HEK293T (cell line): Measurements from ENCODE around the gene ELOVL6.

ENCODE experiments used
- CTCF ChIA-PET: fragments of 350-600 bp; formaldehyde crosslinking; extraction: SDS; loops from one replicate; lab custom pipeline; 2021; ENCODE audit warnings: antibody characterized with exemption, inconsistent platforms; lab: Yijun Ruan, JAX
- POLR2A ChIA-PET: fragments of 350-600 bp; formaldehyde crosslinking; extraction: SDS; loops from one replicate; lab custom pipeline; 2020; ENCODE audit warnings: antibody characterized with exemption, inconsistent platforms; lab: Yijun Ruan, JAX
- DNase-seq: peaks from one replicate; pipeline ENCODE4 v3.0.0; 2012; ENCODE audit warnings: mixed read lengths; ENCODE audit errors: extremely low spot score
- ARNT ChIP-seq: fragments of 450-650 bp; IDR thresholded peaks from 2 replicates; pipeline ENCODE4 v1.6.1; 2017; ENCODE audit warnings: mild to moderate bottlenecking
- BHLHE40 ChIP-seq: fragments of 450-650 bp; IDR thresholded peaks from 2 replicates; pipeline ENCODE4 v1.6.1; 2016; ENCODE audit warnings: mild to moderate bottlenecking, moderate library complexity, borderline replicate concordance
- CTBP1 ChIP-seq: fragments of 450-650 bp; IDR thresholded peaks from 2 replicates; pipeline ENCODE4 v1.6.1; 2016; ENCODE audit warnings: borderline replicate concordance
- ELF4 ChIP-seq: fragments of 450-650 bp; IDR thresholded peaks from 2 replicates; pipeline ENCODE4 v1.6.1; 2017; ENCODE audit warnings: antibody characterized with exemption
- FOXA1 ChIP-seq: fragments of 450-650 bp; IDR thresholded peaks from 2 replicates; pipeline ENCODE4 v1.6.1; 2016; ENCODE audit warnings: mild to moderate bottlenecking
- FOXK2 ChIP-seq: fragments of 450-650 bp; IDR thresholded peaks from 2 replicates; pipeline ENCODE4 v1.6.1; 2016; ENCODE audit warnings: mild to moderate bottlenecking
- FOXM1 ChIP-seq: fragments of 450-650 bp; IDR thresholded peaks from 2 replicates; pipeline ENCODE4 v1.6.1; 2017; ENCODE audit warnings: mild to moderate bottlenecking, borderline replicate concordance
- HDGF ChIP-seq: fragments of 450-650 bp; IDR thresholded peaks from 2 replicates; pipeline ENCODE4 v1.6.1; 2017; ENCODE audit warnings: antibody characterized with exemption, borderline replicate concordance
- L3MBTL2 ChIP-seq: fragments of 450-650 bp; conservative IDR thresholded peaks from 2 replicates; pipeline ENCODE4 v1.6.1; 2016; ENCODE audit warnings: mild to moderate bottlenecking
- LEF1 ChIP-seq: fragments of 450-650 bp; IDR thresholded peaks from 2 replicates; pipeline ENCODE4 v1.6.1; 2017; ENCODE audit warnings: mild to moderate bottlenecking, borderline replicate concordance
- NFRKB ChIP-seq: fragments of 450-650 bp; IDR thresholded peaks from 2 replicates; pipeline ENCODE4 v1.6.1; 2016; ENCODE audit warnings: mild to moderate bottlenecking, moderate library complexity
- SP1 ChIP-seq: fragments of 450-650 bp; IDR thresholded peaks from 2 replicates; pipeline ENCODE4 v1.6.1; 2017
- SUZ12 ChIP-seq: fragments of 450-650 bp; IDR thresholded peaks from 2 replicates; pipeline ENCODE4 v1.6.1; 2016; ENCODE audit warnings: mild to moderate bottlenecking
- TARDBP ChIP-seq: fragments of 450-650 bp; IDR thresholded peaks from 2 replicates; pipeline ENCODE4 v1.6.1; 2016
- ZNF384 ChIP-seq: fragments of 450-650 bp; IDR thresholded peaks from 2 replicates; pipeline ENCODE4 v1.6.1; 2016
- TF ChIP-seq, protein P1 (sequence below): fragments of 450-650 bp; IDR thresholded peaks from 2 replicates; pipeline ENCODE4 v1.6.1; 2016

The ELOVL6 gene

DNA sequence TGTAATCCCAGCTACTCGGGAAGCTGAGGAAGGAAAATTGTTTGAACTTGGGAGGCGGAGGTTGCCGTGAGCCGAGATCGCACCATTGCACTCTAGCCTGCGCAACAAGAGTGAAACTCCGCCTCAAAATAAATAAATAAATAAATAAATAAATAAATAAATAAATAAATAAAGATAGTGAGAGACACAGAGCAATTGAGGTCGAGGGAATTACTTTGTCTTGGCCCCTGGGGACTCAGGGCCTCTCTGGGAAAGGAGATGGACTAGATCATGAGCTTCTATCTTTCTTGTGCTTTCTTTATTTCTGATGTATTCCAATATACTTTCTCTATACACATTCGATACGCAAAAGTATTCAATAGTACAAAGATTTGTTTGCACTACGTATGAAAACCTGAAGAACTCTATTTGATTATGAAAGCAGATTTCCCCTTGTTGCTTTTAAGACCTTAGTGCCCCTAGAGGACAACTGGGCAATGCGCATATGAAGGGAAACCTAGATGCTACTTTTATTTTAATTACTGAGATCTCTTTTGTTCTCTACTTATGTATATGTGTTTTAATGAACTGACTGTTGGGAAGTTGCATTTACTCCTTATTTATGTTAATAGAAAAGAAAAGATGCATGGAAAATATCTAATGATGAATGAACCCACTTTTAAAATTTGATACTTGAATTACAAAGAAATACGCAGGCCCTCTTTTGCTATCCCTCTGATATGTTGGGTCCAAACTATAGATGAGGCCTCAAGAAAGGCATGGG, 12.8 kb upstream of the ELOVL6 start:
- CTCF ChIA-PET, result interaction anchor here (0.6 to 1.1 kb wide), 5 partner anchors 9 to 482 kb away, joined by 3 to 5 read pairs (median 3); partner anchors contain the start of gene ELOVL6
- POLR2A ChIA-PET, result no interaction called here
- peak; percentile 49 for DNase-seq
- TF ChIP-seq NFRKB (no peak), ELF4 (no peak), TARDBP (no peak), L3MBTL2 (no peak), FOXA1 (no peak), ARNT (no peak), SUZ12 (no peak), FOXM1 (no peak), LEF1 (no peak), BHLHE40 (no peak), FOXK2 (no peak), ZNF384 (no peak)

DNA sequence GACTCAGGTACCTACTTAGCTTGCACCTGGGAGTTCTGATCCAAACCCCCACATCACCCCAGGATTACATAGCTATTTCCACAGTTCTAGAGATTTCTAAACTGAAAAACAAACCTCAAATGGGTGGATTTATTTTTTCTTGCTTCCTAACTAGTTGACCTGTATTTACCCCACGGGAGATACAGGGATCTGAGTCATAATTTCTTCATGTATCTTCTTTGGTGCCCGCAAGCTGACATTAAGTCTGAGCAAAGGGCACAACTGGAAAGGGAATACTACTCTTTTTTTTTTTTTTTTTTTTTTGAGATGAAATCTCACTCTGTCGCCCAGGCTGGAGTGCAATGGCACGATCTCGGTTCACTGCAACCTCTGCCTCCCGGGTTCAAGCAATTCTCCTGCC, 10.0 kb upstream of the ELOVL6 start:
- CTCF ChIA-PET, result no interaction called here
- TF ChIP-seq SUZ12 (no peak), L3MBTL2 (no peak), ELF4 (no peak), BHLHE40 (no peak), LEF1 (no peak), FOXK2 (no peak), TARDBP (no peak), SP1 (no peak), CTBP1 (no peak), HDGF (no peak), FOXM1 (no peak)
- TF ChIP-seq, protein P1, sequence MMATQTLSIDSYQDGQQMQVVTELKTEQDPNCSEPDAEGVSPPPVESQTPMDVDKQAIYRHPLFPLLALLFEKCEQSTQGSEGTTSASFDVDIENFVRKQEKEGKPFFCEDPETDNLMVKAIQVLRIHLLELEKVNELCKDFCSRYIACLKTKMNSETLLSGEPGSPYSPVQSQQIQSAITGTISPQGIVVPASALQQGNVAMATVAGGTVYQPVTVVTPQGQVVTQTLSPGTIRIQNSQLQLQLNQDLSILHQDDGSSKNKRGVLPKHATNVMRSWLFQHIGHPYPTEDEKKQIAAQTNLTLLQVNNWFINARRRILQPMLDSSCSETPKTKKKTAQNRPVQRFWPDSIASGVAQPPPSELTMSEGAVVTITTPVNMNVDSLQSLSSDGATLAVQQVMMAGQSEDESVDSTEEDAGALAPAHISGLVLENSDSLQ, result no peak
- no peak for DNase-seq
- POLR2A ChIA-PET, result no interaction called here

GRCh38 chr4:110207233-110207632, 8.8 kb upstream of the ELOVL6 start:
- DNase-seq, result no peak
- ChIA-PET POLR2A (no interaction called here), CTCF (interaction anchor here (1.3 kb wide), 1 partner anchor 202 kb away, joined by 3 read pairs; no protein-coding TSS in a partner anchor)
- TF ChIP-seq ELF4 (no peak), SUZ12 (no peak), SP1 (no peak), ZNF384 (no peak), ARNT (no peak), FOXA1 (no peak), FOXK2 (no peak), FOXM1 (no peak), L3MBTL2 (no peak), CTBP1 (no peak), NFRKB (no peak), LEF1 (no peak), BHLHE40 (no peak), HDGF (no peak), TARDBP (no peak)
- TF ChIP-seq, protein P1, result no peak

- TF ChIP-seq NFRKB, result no peak
- DNase-seq, result no peak
- ChIA-PET POLR2A (no interaction called here), CTCF (no interaction called here)
Measured at GRCh38 chr4:110202024-110202423, 3.6 kb upstream of the ELOVL6 start.

- POLR2A ChIA-PET, result no interaction called here
- TF ChIP-seq ELF4 (no peak), HDGF (no peak), SUZ12 (no peak), SP1 (no peak), FOXA1 (no peak), FOXM1 (no peak), L3MBTL2 (no peak), ARNT (no peak), NFRKB (no peak), TARDBP (no peak), FOXK2 (no peak), ZNF384 (no peak), LEF1 (no peak), BHLHE40 (no peak), CTBP1 (no peak)
- TF ChIP-seq, protein P1, result no peak
- CTCF ChIA-PET, result interaction anchor here (1.0 kb wide), 1 partner anchor 196 kb away, joined by 3 read pairs; no protein-coding TSS in a partner anchor
- DNase-seq, result no peak
Measured at GRCh38 chr4:110201502-110201901, 3.1 kb upstream of the ELOVL6 start.

DNA sequence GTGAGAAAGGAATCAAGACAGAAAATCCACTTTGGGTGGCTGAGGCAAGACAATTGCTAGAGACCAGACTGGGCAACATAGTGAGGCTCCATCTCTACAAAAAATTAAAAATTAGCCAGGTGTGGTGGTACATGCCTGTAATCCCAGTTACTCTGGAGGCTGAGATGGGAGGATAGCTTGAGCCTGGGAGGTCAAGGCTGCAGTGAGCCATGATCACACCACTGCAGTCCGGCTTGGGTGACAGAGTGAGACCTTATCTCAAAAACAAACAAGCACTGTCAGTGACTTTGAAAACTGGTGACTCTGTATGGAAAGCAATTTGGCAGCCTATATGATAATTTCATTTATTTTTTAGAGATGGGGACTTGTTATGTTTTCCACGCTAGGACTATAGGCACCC, 2.3 kb upstream of the ELOVL6 start:
- POLR2A ChIA-PET, result no interaction called here
- CTCF ChIA-PET, result interaction anchor here (1.0 kb wide), 1 partner anchor 195 kb away, joined by 3 read pairs; no protein-coding TSS in a partner anchor
- TF ChIP-seq SUZ12 (no peak), LEF1 (no peak), FOXA1 (no peak), CTBP1 (no peak), NFRKB (no peak), ARNT (no peak), FOXK2 (no peak)
- no peak for DNase-seq
